Aorta (tissue), 5 donors: Measurements from ENCODE around the gene PRSS36. TPM values are rescaled to one million over a fixed set of nuclear protein-coding genes. Genes with fewer than 3 reads are reported as not detected.

Experiments used
- ATAC-seq: fragments of 200-7000 bp; cut with Tn5 transposase; one replicate; pipeline ENCODE4 v1.9.1; 2022; ENCODE audit warnings: moderate library complexity; ENCODE audit not compliant: low FRiP score
- DNase-seq, 2 donors: peaks; one replicate each; pipeline ENCODE4 v3.0.0-alpha.2; 2020
- H3K27ac ChIP-seq, 2 donors: one replicate each; pipeline ENCODE4 v1.5.1; 2013; ENCODE audit warnings: low read length in 2 of 2, mild to moderate bottlenecking in 2 of 2, moderate library complexity in 2 of 2, control low read depth in 1 of 2, inconsistent platforms in 1 of 2, low read depth in 1 of 2
- H3K27me3 ChIP-seq, 2 donors: one replicate each; pipeline ENCODE4 v1.6.1; 2013; ENCODE audit warnings: control low read depth in 1 of 2, low read length in 1 of 2, mild to moderate bottlenecking in 1 of 2, moderate library complexity in 1 of 2; ENCODE audit not compliant: insufficient read depth in 2 of 2, control insufficient read depth in 1 of 2
- H3K36me3 ChIP-seq, 2 donors: one replicate each; pipeline ENCODE4 v1.6.1; 2013; ENCODE audit warnings: control low read depth in 1 of 2, low read length in 1 of 2, mild to moderate bottlenecking in 1 of 2; ENCODE audit not compliant: insufficient read depth in 2 of 2, control insufficient read depth in 1 of 2
- H3K4me1 ChIP-seq, 2 donors: one replicate each; pipeline ENCODE4 v1.6.1; 2013; ENCODE audit warnings: low read length in 2 of 2, control low read depth in 1 of 2, mild to moderate bottlenecking in 1 of 2, moderate library complexity in 1 of 2; ENCODE audit not compliant: insufficient read depth in 2 of 2, control insufficient read depth in 1 of 2
- H3K4me3 ChIP-seq, 2 donors: one replicate each; pipeline ENCODE4 v1.5.1; 2013; ENCODE audit warnings: low read length in 2 of 2, control low read depth in 1 of 2, mild to moderate bottlenecking in 1 of 2
- H3K9me3 ChIP-seq: one replicate; pipeline ENCODE4 v1.6.1; 2013; ENCODE audit warnings: mild to moderate bottlenecking, low read length; ENCODE audit not compliant: control insufficient read depth
- WGBS, 2 donors: extraction: QIAGEN DNeasy Blood & Tissue Kit; methylation state at CpG; one replicate each; pipeline ENCODE4 v1.1.7; 2013; 5-methylcytosine and 5-hydroxymethylcytosine counted together
- intact Hi-C, 2 donors: fragments of 100-400 bp; cut with DNase I; formaldehyde crosslinking; loops; one replicate each; pipeline versions ENCODE4 v1.14.2 to v1.15.0; 2022
- polyA plus RNA-seq, 2 donors: library from polyadenylated mRNA; stranded (reverse); fragments of 200-250 nt; gene quantifications; one replicate each; pipeline ENCODE4 v1.2.3, GENCODE V29; 2013
- total RNA-seq, 2 donors: library from RNA; stranded (reverse); fragmentation: NEBNext Ultra II Directional; extraction: Animal tissue kit (Norgen Biotek cat#: 25700); gene quantifications; one replicate each; pipeline ENCODE4 v1.2.1, GENCODE V29; 2021
- donor health status: healthy with polysubstance abuse.
- donor health status: Bipolar disorder and iron deficiency.
- donor health status: DM: no; HTN: no; CAD: no.
- donor health status: DM: no; HTN: no; CAD: no.
- donor health status: DM: yes; HTN: yes; CAD: no.

PRSS36 gene
- total and polyA plus RNA-seq, 4 donors, result 3.5 to 8.8 (median 4.7) TPM

- Histone ChIP-seq H3K4me3 (no peak overlapping the region), H3K4me1 (no peaks in the 10 kb centered on the region), H3K36me3 (no peaks in the 10 kb centered on the region), H3K27me3 (no peaks in the 10 kb centered on the region), H3K9me3 (no peaks in the 10 kb centered on the region), H3K27ac (no peak overlapping the region)
- 32 to 36% methylated on average over 17 of the region's 17 CpGs for WGBS, 2 donors
- ATAC-seq (no peak), DNase-seq (no peak)
- intact Hi-C loops, result loop anchor here in 1 of 2 donors (5.0 kb wide), 1 partner anchor 106 kb away; the partner anchor contains the start of gene HSD3B7
Observed at GRCh38 chr16:31093132-31093703, 56.6 kb downstream of the PRSS36 start.

- Histone ChIP-seq H3K4me1 (no peaks in the 10 kb centered on the region), H3K27ac (no peak overlapping the region), H3K36me3 (no peaks in the 10 kb centered on the region), H3K27me3 (no peaks in the 10 kb centered on the region), H3K9me3 (no peaks in the 10 kb centered on the region), H3K4me3 (no peak overlapping the region)
- DNase-seq (no peak), ATAC-seq (no peak)
- WGBS, 2 donors, result 90 to 93% methylated on average over 5 of the region's 5 CpGs
- intact Hi-C loops, result loop anchor here in 1 of 2 donors (5.0 kb wide), 1 partner anchor 105 kb away; the partner anchor contains the start of gene HSD3B7
Observed at GRCh38 chr16:31092330-31092729, 57.5 kb downstream of the PRSS36 start.

GRCh38 chr16:31090540-31090939 lies 59.3 kb downstream of the PRSS36 start:
- H3K4me3 ChIP-seq, result no peak overlapping the region
- H3K27me3 ChIP-seq, result no peaks in the 10 kb centered on the region
- no peaks in the 10 kb centered on the region for H3K4me1 ChIP-seq
- ATAC-seq (no peak), DNase-seq (no peak)
- no peak overlapping the region for H3K27ac ChIP-seq
- WGBS, 2 donors, result 83 to 90% methylated on average over 2 of the region's 2 CpGs
- intact Hi-C loops, result loop anchor here in 1 of 2 donors (5.0 kb wide), 1 partner anchor 103 kb away; the partner anchor contains the start of gene HSD3B7
- H3K9me3 ChIP-seq, result no peaks in the 10 kb centered on the region
- H3K36me3 ChIP-seq, result no peaks in the 10 kb centered on the region

- ATAC-seq, result no peak
- intact Hi-C loops, result no loop called here
- H3K9me3 ChIP-seq, result no peaks in the 10 kb centered on the region
- no peaks in the 10 kb centered on the region for H3K36me3 ChIP-seq
- H3K4me3 ChIP-seq, result no peak overlapping the region
- no peak overlapping the region for H3K27ac ChIP-seq
- no peaks in the 10 kb centered on the region for H3K4me1 ChIP-seq
- no peak for DNase-seq
- no peaks in the 10 kb centered on the region for H3K27me3 ChIP-seq
- 94 to 97% methylated on average over 8 of the region's 8 CpGs for WGBS, 2 donors
Observed at GRCh38 chr16:31089199-31089598, 60.7 kb downstream of the PRSS36 start.

Other genes with a start within 250 kb of the PRSS36 start
- gene FBXL19, start 226.5 kb downstream of the PRSS36 start, total RNA-seq, result 10 to 100 TPM; 14.7 to 22.7 TPM
- gene FBXL19, start 226.5 kb downstream of the PRSS36 start, polyA plus RNA-seq, result 10 to 100 TPM in 1 of 2 donors, 1 to 10 TPM in 1; 4.3 to 11.6 TPM
- gene ORAI3, start 201.0 kb downstream of the PRSS36 start, total RNA-seq, result 10 to 100 TPM; 11.8 to 21.7 TPM
- 10 to 100 TPM in 1 of 2 donors, 1 to 10 TPM in 1; 9.1 to 20.8 TPM for gene ORAI3, start 201.0 kb downstream of the PRSS36 start, polyA plus RNA-seq
- gene SETD1A, start 192.3 kb downstream of the PRSS36 start, total RNA-seq, result 10 to 100 TPM; 16.4 to 19.7 TPM
- gene SETD1A, start 192.3 kb downstream of the PRSS36 start, polyA plus RNA-seq, result 1 to 10 TPM; 4.4 to 9.7 TPM
- gene HSD3B7, start 164.9 kb downstream of the PRSS36 start, total RNA-seq, result 10 to 100 TPM; 13.6 to 31.3 TPM
- gene HSD3B7, start 164.9 kb downstream of the PRSS36 start, polyA plus RNA-seq, result 10 to 100 TPM in 1 of 2 donors, 1 to 10 TPM in 1; 8.6 to 10.4 TPM
- under 1 TPM; 0.84 to 0.93 TPM for gene STX1B, start 139.4 kb downstream of the PRSS36 start, total RNA-seq
- 1 to 10 TPM in 1 of 2 donors, under 1 TPM in 1; 0.13 to 2.2 TPM for gene STX1B, start 139.4 kb downstream of the PRSS36 start, polyA plus RNA-seq
- gene STX4, start 116.5 kb downstream of the PRSS36 start, total RNA-seq, result 10 to 100 TPM; 73.5 to 88.6 TPM
- gene STX4, start 116.5 kb downstream of the PRSS36 start, polyA plus RNA-seq, result 100 to 1,000 TPM in 1 of 2 donors, 10 to 100 TPM in 1; 52.8 to 121 TPM
- 10 to 100 TPM in 1 of 2 donors, 1 to 10 TPM in 1; 7.4 to 10.3 TPM for gene ZNF668, start 75.8 kb downstream of the PRSS36 start, total RNA-seq
- gene ZNF668, start 75.8 kb downstream of the PRSS36 start, polyA plus RNA-seq, result 1 to 10 TPM; 6.0 to 6.6 TPM
- 10 to 100 TPM; 12.6 to 15.0 TPM for gene ZNF646, start 75.6 kb downstream of the PRSS36 start, total RNA-seq
- gene ZNF646, start 75.6 kb downstream of the PRSS36 start, polyA plus RNA-seq, result 1 to 10 TPM; 1.6 to 4.7 TPM
- gene PRSS53, start 61.1 kb downstream of the PRSS36 start, total RNA-seq, result 1 to 10 TPM; 2.4 to 6.0 TPM
- 10 to 100 TPM in 1 of 2 donors, 1 to 10 TPM in 1; 3.6 to 12.9 TPM for gene PRSS53, start 61.1 kb downstream of the PRSS36 start, polyA plus RNA-seq
- gene VKORC1, start 55.3 kb downstream of the PRSS36 start, total RNA-seq, result 100 to 1,000 TPM in 1 of 2 donors, 10 to 100 TPM in 1; 75.7 to 109 TPM
- gene VKORC1, start 55.3 kb downstream of the PRSS36 start, polyA plus RNA-seq, result 100 to 1,000 TPM; 143 to 206 TPM
- 10 to 100 TPM; 28.6 to 37.2 TPM for gene BCKDK, start 41.7 kb downstream of the PRSS36 start, total RNA-seq
- 10 to 100 TPM; 16.7 to 32.0 TPM for gene BCKDK, start 41.7 kb downstream of the PRSS36 start, polyA plus RNA-seq
- 10 to 100 TPM; 51.6 to 61.1 TPM for gene KAT8, start 32.4 kb downstream of the PRSS36 start, total RNA-seq
- 10 to 100 TPM; 24.3 to 65.7 TPM for gene KAT8, start 32.4 kb downstream of the PRSS36 start, polyA plus RNA-seq
- not detected for gene PRSS8, start 14.3 kb downstream of the PRSS36 start, total RNA-seq
- 10 to 100 TPM in 1 of 2 donors, under 1 TPM in 1; 0.77 to 11.9 TPM for gene PRSS8, start 14.3 kb downstream of the PRSS36 start, polyA plus RNA-seq
- gene FUS, start 30.1 kb upstream of the PRSS36 start, total RNA-seq, result 100 to 1,000 TPM; 243 to 254 TPM
- gene FUS, start 30.1 kb upstream of the PRSS36 start, polyA plus RNA-seq, result 100 to 1,000 TPM in 1 of 2 donors, 10 to 100 TPM in 1; 95.7 to 329 TPM
- 10 to 100 TPM; 13.3 to 23.9 TPM for gene PYCARD, start 52.7 kb upstream of the PRSS36 start, total RNA-seq
- 10 to 100 TPM; 14.7 to 52.7 TPM for gene PYCARD, start 52.7 kb upstream of the PRSS36 start, polyA plus RNA-seq
- under 1 TPM in 1 of 2 donors, not detected in 1; 0.24 TPM for gene TRIM72, start 64.1 kb upstream of the PRSS36 start, total RNA-seq
- gene TRIM72, start 64.1 kb upstream of the PRSS36 start, polyA plus RNA-seq, result under 1 TPM in 1 of 2 donors, not detected in 1; 0.05 TPM
- not detected for gene PYDC1, start 67.1 kb upstream of the PRSS36 start, total RNA-seq
- not detected for gene PYDC1, start 67.1 kb upstream of the PRSS36 start, polyA plus RNA-seq
- 10 to 100 TPM; 15.7 to 40.1 TPM for gene ITGAM, start 109.9 kb upstream of the PRSS36 start, total RNA-seq
- 1 to 10 TPM in 1 of 2 donors, under 1 TPM in 1; 0.74 to 6.9 TPM for gene ITGAM, start 109.9 kb upstream of the PRSS36 start, polyA plus RNA-seq
- gene ITGAX, start 205.1 kb upstream of the PRSS36 start, total RNA-seq, result 10 to 100 TPM; 25.0 to 27.0 TPM
- gene ITGAX, start 205.1 kb upstream of the PRSS36 start, polyA plus RNA-seq, result 1 to 10 TPM in 1 of 2 donors, under 1 TPM in 1; 0.79 to 5.1 TPM
- gene ITGAD, start 243.3 kb upstream of the PRSS36 start, total RNA-seq, result under 1 TPM; 0.45 to 0.54 TPM
- gene ITGAD, start 243.3 kb upstream of the PRSS36 start, polyA plus RNA-seq, result under 1 TPM in 1 of 2 donors, not detected in 1; 0.63 TPM